ENCODE data around the gene TGM5. TPM values are rescaled to one million over a fixed set of nuclear protein-coding genes. Genes with fewer than 3 reads are reported as not detected.

The TGM5 gene
- total RNA-seq, 1 experiment from 2014 or later, result not detected

GRCh38 chr15:43219929-43220928 lies 46.5 kb downstream of the TGM5 start (continued):
- TF ChIP-seq ZBTB33 (IDR thresholded peaks at IDR 0.05; ENCODE audit: extremely low read depth, insufficient replicate concordance, low read length), result no peak
- no peak for TF ChIP-seq POLR2AphosphoS5 (IDR thresholded peaks at IDR 0.05; ENCODE audit: low read depth, low read length)
- no peak for TF ChIP-seq ATF3 (IDR thresholded peaks at IDR 0.05)
- no peak for TF ChIP-seq CEBPB (IDR thresholded peaks at IDR 0.05; ENCODE audit: low read depth)
- no peak for TF ChIP-seq EZH2phosphoT487 (IDR thresholded peaks at IDR 0.05; ENCODE audit: borderline replicate concordance)
- no peak for TF ChIP-seq MAX (IDR thresholded peaks at IDR 0.05)
- no peak for TF ChIP-seq ZNF274 (IDR thresholded peaks at IDR 0.05; ENCODE audit: low read depth, low read length)
- TF ChIP-seq TCF7L2 (IDR thresholded peaks at IDR 0.05; ENCODE audit: borderline replicate concordance, extremely low read depth, insufficient read depth, insufficient read length), result no peak
